HG03432 (cell line): ENCODE data around the gene DEPP1.
A peak's percentile ranks its signal among the peaks of the same experiment; 100 is the strongest.

ENCODE experiments used
- ATAC-seq: cut with Tn5 transposase; IDR thresholded peaks from one replicate; pipeline ENCODE4 v1.9.1; 2021; ENCODE audit warnings: mild to moderate bottlenecking, moderate library complexity; ENCODE audit not compliant: unreplicated experiment

The DEPP1 gene

DNA sequence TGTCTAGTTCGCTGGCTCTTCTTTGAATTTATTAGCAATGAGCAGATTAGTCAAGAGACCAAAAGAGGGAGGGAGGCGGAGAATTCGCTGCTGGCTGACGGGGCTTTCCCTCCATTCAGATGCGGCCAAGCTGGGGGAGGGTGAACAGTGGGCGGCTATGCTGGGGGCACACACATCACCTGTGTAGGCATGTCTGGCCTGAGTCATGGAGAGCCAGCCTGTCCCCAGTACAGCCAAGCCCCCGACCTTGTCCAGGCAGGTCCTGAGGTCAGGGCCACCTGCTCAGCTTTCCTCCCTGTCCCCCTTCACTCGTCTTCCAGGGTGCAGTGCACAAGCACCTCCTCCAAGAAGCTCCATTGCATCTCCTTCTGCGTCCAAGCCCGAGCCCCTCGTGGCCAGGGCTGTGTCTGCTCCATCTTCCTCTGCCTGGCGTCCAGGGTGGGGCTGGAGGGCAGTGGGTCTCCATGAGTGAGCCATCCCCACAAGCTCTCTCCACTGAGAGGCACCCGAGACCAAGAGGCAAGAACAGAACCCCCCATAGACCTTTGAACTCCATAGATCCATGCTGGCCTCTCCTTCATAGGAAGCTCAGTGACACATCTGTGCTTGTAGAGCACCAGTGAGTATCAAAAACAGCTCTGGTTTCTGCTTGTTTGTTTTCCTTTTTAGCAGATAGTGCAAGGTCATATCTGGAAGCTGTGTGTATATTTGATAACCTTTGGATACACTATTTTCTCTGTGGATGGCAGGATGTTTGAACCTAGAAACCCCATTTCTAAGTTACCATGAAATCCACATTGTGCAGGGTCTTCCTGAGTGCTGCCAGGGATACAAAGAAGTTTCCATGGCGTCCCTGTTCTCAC, 1.9 kb upstream of the DEPP1 start:
- ATAC-seq: no peak

DNA sequence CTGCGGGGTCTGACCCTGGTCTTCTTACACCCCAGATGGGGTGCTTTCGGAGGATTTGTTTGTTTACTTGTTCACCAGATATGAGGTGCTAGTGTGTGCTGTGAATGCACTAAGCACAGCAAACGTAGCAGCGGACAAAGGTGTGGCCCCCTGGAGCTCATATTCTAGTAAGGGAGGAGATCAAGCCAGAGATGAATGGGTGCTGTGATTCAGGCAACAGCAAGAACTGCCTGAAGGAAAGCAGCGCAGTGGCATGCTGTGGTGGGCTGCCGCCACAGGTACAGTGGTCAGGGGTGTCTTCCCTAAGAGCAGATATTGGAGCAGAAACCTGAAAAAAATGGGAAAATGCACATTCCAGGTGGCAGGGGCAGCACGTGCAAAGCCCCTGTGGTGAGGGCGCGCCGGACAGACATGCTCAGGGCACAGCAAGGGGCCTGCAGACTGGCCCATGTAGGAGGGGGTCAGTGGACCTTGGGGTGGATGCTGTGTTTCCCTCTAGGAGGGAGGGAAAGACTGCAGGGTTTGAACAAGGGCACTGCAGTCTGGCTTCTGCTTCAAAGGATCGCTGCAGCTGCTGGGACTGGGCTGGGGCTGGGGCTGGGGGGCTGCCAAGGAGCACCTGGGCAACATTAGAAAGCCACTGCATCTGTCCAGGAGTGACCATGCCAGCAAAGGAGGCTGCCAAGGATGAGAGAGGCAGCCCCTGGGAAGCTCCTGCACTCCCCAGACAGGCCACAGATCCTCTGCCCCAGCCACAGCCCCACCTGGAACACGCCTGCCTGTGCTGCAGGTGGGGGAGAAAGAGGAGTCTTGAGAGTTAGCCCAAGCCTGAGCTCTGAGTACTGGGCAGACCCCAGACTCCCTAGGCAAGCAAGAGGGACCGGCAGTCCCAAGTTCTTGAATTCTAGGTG, 927 bp upstream of the DEPP1 start:
- ATAC-seq: no peak

DNA sequence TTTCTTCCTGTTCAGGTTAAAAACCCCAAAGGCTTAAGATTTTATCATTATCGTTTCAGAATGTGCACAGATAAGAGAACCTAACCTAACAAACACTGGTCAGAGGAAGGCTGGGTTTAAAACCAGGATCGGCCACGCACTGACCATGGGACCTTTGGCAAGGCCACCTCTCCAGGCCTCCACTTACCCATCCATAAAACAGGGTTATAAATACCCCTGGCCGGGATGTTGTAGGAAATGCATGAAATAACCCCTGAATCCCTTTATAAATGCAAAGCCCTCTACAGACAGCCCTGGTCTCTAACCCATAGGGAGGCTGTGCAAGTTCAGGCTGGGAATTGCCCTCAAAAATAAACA, 418 bp downstream of the DEPP1 start:
- ATAC-seq: no peak

DNA sequence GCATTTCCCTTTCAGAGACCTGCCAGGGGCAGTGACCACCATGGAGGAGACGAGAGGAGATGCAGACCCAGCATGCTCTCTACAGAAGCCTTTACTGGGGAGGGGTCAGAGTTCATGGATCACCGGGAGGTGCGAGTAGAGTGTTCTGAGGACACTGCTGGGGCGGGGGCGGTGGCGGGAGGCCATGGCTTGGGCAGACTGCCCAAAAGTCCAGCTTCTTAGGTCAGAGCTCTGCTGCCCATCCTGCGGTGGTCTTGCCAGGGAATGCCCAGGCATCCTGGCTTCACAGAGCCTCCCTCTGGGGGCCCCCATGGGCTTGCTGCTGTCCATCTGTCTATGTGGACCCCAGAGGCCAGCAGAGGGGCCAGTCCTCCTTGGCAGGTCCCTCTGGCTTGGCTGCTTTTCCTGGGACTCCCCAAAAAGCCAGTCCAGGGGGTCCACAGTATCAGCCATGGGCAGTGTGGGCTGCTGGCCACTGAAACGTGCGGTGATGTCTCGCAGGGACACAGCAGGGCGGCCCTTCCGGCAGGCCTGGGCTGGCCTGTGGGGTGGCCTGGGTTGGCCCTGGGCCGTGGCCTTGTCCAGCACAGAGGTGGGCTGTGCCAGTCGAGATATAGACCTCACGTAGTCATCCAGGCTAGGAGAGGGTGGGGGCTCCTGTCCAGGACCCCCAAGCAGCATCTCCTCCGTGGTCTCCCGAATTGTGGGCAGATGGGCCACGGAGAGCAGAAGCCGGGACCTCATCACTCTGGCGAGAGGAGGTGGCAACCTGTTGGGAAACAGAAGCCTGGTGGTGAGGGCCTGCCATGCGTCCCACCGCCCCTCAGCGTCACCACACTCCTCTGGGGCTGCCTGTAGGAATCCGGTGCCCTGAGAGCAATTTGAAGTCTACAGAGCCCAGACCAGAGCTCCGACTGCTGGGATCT, 1.1 kb downstream of the DEPP1 start:
- no peak for ATAC-seq

DNA sequence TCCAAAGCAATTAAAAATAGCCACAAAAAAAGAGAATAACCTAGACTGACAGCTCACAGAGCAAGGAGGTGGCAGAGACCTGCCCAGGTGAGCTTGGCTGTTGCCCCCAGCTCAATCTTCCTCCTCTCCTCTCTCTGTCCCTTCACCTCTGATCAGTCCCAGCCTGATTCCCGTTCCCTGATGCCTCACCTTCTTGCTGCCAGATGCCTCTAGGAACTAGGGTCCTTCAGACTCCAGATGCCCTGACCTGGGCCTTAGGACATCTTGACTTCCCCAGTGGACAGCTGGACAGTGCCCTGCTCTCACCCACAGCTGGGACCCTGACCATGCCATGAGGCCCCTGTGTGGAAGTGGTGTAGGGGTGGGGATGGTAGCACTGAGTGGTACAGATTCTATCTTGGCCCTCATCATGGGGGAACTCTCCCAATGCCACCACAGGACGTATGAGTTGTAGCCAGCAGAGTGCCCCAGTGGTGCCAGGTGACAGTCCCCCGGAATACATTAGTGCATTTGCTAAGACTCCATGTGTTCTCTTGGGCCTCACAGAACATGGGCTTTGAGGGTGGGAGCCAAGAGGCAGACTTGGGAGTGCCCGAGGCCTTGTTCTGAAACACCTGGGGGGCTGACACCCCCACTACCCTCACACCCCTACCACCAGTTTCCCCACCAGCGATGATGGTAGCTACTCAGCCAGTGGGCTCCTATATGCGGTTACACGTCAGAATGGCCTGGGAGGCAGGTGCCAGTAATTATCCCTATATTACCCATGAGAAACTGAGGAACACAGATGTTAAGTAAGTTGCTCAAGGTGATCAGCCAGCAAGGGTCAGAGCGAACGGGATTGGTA, 2.0 kb downstream of the DEPP1 start:
- no peak for ATAC-seq

DNA sequence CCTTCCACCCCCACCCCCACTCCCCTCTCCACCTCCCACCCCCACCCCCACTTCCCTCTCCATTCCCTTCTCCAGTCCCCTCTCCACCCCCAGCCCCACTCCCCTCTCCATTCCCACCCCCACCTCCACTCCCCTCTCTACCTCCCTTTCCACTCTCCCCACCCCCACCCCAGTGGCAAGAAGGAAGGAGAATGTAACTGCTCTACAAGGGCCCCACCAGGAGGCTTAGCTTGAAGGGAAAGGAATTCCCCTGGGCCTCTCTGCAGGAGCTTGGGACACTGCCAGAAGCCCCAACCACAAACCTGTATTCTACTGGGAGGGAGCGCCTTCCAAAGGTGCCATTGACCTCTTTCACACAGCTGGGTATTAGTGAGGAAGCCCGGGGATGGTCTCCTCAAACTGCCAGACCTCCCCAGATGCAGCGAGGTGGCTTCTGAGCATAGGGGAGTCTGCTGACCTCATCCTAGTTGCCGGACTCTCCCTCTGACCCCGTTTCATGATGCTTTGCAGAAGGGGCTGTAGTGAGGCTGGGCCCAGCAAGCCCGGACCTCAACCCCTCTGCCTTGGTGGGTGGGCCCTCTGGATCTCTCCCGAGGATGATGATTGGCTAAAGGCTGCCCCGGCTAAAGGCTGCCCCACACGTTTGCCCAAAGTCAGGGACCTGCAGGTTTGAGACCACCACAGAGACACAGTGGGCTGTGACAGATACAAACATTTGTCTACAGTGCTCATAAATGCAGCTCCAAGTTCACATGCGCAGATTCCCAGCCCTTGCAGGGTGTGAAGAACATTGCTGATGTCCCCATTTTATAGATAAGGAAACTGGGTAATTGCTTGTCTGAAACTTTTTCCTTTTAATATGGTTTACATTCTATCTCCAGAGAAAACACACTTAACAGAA, 2.9 kb downstream of the DEPP1 start:
- no peak for ATAC-seq

DNA sequence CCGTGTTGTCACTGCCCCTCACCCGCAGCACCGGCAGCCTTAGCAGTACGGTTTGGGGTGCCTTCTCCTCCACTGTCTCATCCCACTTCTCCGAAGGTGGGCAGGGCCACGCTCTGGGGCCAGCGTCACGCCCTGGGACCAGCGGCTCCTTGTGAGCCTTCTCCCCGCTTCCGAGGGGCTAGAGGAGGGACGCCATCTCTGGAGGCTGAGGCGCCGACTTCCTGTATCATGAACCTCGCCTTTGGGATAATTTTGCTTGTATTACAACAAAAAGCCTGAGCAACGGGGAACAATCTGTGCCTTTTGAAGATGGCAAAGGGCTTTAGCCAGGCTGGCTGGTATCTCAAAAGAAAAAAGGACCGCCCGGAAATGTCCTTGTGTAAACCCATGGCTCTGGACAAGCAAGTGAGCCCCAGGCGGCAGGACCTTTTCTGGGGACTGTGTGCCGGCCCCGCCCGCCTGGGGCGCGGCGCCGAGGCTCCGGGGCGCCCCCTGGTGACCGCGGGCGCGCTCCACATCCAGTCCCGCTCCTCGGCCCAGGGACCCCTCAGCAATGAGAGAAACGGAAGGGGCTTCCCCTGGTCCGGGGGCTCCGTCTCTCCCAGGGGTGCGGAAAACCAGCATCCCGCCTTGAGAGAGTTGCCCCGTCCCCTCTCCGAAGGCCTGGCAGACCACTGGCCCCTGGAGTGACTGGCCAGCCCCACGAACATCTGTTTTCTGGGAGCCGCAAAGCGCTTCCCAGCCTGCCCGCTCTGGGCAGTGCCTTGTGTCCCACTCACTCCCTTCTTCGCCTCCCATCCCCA, 3.8 kb downstream of the DEPP1 start:
- ATAC-seq: peak; percentile 67

DNA sequence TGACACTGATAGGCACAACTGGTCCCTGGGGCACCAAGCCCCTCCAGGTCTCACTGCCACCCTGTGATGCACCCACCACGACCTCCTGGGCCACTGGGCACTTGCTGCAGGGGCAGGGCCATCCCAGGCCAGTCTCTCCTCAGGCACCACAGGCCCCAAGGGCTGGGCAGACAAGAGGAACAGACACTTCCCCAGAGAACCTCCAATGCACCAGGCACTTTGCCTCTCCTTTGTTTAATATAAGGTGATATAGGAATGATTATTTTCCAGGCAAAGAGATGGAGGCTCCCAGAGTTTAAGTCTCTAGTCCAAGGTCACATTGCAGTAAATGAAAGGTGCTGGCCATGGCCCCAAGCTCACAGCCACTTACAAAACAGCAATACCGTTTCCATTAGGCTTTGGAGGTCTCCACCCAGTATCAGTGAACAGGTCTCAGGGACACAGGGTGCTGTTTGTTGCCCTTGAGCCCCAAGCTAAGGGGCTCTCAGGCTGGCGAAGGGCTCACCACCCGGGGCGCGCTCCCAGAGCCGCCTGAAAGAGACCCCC, 4.5 kb downstream of the DEPP1 start:
- ATAC-seq: peak; percentile 1

DNA sequence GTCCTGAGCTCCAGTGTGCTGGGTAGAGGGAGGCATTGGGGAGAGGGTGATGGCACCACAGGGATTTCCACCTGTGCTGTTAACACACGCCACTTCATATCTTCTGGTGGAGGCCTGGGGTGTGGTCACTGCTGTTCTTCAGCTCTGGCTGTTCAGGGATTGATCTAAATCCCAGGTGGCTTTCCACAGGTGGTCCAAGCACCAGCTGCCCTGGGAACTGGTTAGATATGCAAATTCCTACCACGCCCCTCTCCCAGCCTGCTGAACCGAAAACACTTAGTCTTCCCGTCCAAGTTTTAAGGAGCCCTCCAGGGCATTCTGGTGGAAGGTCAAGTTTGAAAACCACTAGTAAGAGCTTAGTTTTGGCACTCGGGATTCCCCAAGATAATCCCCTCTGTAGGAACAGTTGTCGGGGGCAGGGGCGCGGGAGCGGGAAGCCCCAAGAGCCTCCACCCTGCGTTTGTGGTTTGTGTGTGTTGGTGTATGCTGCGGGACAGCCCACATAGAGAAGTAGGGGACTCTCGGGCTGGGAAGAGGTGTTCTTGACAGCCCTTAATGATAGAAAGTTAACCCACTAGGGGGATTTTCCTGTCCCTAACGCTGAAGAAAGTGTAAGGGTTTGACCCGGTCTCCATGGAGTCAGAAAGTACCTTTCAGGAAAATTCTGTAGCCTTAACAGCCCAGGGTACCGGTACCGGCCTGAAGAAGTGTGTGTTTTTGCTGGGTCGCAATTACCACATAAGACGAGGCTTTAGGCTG, 5.1 kb downstream of the DEPP1 start:
- ATAC-seq: peak; percentile 24

DNA sequence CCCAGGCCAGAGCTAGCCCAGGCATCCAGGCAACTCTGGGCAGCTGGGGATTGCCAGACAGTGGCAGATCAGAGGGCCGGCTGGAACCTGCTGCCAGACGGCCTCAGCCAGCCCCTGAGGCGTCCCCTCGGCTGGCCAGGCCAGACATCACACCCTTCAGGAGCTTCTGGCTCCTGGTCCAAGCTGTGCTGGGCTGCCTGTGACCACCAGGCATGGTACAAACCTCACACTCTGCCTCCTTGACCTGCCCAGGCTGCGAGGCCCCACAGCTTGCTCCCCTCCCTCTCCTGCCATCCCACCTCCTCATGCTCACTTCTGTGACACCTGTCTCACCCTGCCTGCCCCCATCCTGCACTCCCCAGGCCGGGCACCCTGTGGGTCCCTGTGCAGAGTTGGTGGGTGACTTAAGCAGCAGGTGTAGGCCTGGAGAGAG, 5.7 kb downstream of the DEPP1 start:
- ATAC-seq: no peak

DNA sequence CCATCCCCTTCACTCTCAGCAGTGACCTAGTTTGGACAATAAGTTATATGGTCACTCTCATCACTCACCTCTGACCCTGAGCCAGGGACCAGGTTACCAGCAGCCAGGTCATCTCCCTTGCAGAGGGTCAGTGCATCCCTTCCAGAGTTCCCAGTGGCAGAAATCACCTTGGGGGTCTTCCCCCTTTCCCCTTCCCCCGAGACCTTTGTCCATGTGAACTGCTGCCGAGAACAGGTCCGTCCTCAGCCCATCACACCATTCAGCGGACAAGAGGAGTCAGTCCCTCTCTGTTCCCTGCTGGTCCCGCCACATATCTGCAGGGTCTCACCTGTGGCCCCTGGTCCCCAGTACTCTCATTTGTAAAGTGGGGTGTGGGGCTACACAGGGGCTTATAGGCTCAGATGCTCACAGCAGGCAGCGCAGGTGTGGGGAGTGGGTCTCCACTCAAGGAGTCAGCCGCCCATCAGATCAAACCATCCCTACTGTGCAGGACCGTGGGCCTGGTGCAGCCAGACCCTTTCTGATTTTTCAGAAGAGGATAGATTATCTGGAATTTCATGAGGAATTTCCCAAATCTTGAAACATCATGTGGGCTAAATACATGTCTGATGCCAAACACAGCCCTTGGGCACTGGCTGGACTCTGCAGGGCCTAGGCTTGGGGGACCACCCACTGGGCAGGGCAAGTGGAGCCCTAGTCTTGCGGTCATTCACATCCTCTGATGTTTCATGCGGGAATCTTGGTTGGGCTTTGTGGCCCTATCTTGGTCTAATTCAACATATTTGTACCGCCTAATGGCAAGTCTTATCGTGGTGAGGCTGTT, 6.5 kb downstream of the DEPP1 start:
- no peak for ATAC-seq

DNA sequence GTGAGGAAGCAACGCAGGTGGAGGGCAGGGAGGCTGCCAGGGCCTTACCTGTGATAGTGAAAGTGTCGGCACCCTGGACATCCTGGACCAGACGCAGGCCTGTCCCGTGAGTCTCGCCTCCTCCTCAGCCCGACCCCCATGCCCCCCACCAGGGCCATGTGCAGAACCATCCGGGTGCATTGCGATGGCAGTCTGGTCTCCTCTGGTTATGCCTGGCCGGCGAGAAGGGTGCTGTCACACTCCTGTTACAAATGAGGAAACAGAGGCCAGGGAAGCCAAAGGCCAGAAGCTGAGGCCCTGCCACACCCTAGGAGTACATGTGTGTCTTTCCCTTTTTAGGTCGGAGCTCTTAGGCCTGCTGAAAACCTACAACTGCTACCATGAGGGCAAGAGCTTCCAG, 7.2 kb downstream of the DEPP1 start:
- ATAC-seq: no peak

DNA sequence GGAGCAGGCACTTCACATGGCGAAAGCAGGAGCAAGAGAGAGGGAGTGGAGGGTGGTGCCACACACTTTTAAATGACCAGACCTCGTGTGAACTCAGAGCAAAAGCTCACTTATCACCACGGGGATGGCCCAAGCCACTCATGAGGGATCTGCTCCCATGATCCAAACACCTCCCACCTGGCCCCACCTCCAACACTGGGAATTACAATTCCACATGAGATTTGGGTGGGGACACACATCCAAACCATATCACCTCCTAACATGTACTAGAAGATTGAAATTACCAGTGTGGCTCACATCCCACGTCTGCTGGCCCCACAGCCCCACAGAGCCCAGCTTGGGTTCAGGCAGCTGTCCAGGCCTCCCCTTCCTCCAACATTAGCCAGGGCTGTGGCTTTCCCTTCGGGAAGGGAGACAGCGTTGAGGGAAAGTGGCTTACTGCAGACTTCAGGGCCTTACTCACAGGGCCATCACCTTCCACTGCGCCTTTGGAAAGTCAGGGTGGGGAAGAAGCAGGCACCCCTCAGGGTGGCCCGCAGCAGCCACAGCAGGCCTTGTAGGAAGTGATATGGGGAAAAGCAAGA, 7.7 kb downstream of the DEPP1 start:
- no peak for ATAC-seq

DNA sequence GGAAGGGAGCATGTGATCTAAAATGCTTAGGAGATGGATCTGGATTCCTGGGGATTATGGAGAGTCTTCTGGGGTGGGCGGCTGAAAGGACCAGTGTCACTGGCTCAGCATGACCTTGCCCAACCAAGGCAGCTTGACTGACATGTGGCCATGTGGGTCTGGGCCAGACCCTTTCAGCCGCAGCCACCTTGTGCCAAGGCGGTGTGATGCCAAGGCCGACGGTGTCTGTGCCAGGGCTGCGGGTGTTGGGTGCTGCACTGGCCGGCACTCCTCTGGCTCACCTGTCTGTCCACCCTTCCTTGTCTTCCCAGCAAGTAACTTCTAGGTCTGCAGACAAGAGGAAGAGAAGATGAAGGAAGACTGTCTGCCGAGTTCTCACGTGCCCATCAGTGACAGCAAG, 8.8 kb downstream of the DEPP1 start:
- no peak for ATAC-seq

DNA sequence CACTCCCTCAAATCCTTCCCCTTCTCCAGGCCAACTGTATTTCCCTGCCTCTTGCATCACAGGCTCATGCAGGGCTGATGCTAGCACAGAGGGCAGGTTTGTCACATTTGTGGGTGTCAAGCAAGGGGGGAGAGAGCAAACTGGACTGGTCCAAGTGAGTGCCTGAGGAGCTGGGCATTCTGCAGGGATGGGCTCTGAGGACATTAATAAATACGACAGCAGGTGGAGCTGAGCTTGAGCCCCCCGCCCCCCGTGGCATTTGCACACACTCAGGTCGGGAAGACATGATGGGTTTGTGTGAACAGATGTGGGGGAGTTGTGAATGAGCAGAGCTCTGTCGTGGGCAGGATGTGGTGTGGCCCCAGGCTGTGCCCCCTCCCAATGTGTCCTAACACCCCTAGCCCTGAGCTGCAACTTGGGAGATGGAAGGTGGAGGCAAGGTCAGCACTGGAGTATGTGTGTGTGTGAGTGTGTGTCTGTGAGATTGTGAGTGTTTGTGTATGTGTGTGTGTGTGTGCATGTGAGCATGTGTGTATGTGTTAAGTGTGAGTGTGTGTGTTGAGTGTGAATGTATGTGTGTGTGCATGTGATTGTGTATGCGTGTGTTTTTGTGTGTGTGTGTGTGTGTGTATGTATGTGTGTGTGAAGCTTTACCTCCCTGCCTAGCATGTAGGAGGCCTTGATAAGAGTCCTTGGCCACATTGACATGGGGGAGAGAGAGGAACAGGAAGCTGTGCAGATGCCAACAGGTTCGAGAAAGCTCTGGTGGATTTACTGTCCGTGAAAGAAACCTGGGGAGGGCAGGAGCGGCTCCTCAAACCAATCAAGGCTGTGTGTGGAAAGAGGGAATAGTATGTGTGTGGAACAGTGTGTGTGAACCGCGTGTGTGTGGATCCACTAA, 9.9 kb downstream of the DEPP1 start:
- ATAC-seq: no peak
